Stimulated activated CD8-positive, alpha-beta memory T cell treated with anti-CD3 and anti-CD28 coated beads, Interleukin-12 subunit alpha, Interleukin-12 subunit beta, amount 100 ng/mL, for 1 hour (primary cell): Measurements from ENCODE around the gene COL15A1.

Experiments
- DNase-seq: peaks from one replicate; pipeline ENCODE4 v3.0.0-alpha.2; 2020; ENCODE audit warnings: low read depth

Gene COL15A1

GRCh38 chr9:98944734-98945074, 997 bp downstream of the COL15A1 start:
- DNase-seq, result no peak

GRCh38 chr9:98949565-98949964, 5.9 kb downstream of the COL15A1 start:
- DNase-seq, result no peak

GRCh38 chr9:98950262-98950661, 6.6 kb downstream of the COL15A1 start:
- DNase-seq, result no peak

- DNase-seq, result no peak
Observed at GRCh38 chr9:98951967-98952366, 8.3 kb downstream of the COL15A1 start.

- DNase-seq, result no peak
Observed at GRCh38 chr9:98953581-98954243, 10.0 kb downstream of the COL15A1 start.

GRCh38 chr9:98954244-98954610, 10.5 kb downstream of the COL15A1 start:
- no peak for DNase-seq

- DNase-seq, result no peak
Observed at GRCh38 chr9:98955259-98955658, 11.6 kb downstream of the COL15A1 start.

GRCh38 chr9:98957826-98958225, 14.1 kb downstream of the COL15A1 start:
- no peak for DNase-seq

GRCh38 chr9:98958271-98958984, 14.7 kb downstream of the COL15A1 start:
- no peak for DNase-seq

- DNase-seq, result no peak
Observed at GRCh38 chr9:98960409-98960808, 16.7 kb downstream of the COL15A1 start.

GRCh38 chr9:98961513-98962180, 17.9 kb downstream of the COL15A1 start:
- DNase-seq, result no peak

- DNase-seq, result no peak
Observed at GRCh38 chr9:98962181-98962560, 18.5 kb downstream of the COL15A1 start.

- DNase-seq, result no peak
Observed at GRCh38 chr9:98962861-98963260, 19.2 kb downstream of the COL15A1 start.

GRCh38 chr9:98964201-98964600, 20.5 kb downstream of the COL15A1 start:
- DNase-seq, result no peak

GRCh38 chr9:98964911-98965336, 21.2 kb downstream of the COL15A1 start:
- no peak for DNase-seq

- DNase-seq, result no peak
Observed at GRCh38 chr9:98966676-98967075, 23.0 kb downstream of the COL15A1 start.

- no peak for DNase-seq
Observed at GRCh38 chr9:98967257-98967656, 23.6 kb downstream of the COL15A1 start.

- DNase-seq, result no peak
Observed at GRCh38 chr9:98967680-98968079, 24.0 kb downstream of the COL15A1 start.

- no peak for DNase-seq
Observed at GRCh38 chr9:98968601-98969337, 25.1 kb downstream of the COL15A1 start.

- no peak for DNase-seq
Observed at GRCh38 chr9:98970532-98971041, 26.9 kb downstream of the COL15A1 start.

- DNase-seq, result no peak
Observed at GRCh38 chr9:98971168-98971914, 27.6 kb downstream of the COL15A1 start.

- no peak for DNase-seq
Observed at GRCh38 chr9:98971915-98972223, 28.2 kb downstream of the COL15A1 start.
